Dendritic cell treated with granulocyte-macrophage colony-stimulating factor and Interleukin-4, amounts not matched to agents 40 ng/mL and 50 ng/mL, for 4 days (primary cell): ENCODE measurements around the gene C5AR1.
A peak's percentile ranks its signal among the peaks of the same experiment; 100 is the strongest.

ENCODE experiments used
- H3K27ac Mint-ChIP-seq: one replicate; pipeline ENCODE4 v1.8.0; 2022; ENCODE audit warnings: mild to moderate bottlenecking, mixed read lengths
- H3K27me3 Mint-ChIP-seq: one replicate; pipeline ENCODE4 v1.8.0; 2022; ENCODE audit warnings: mild to moderate bottlenecking, mixed read lengths
- H3K36me3 Mint-ChIP-seq: one replicate; pipeline ENCODE4 v1.8.0; 2022; ENCODE audit warnings: low read depth, mixed read lengths
- H3K4me1 Mint-ChIP-seq: one replicate; pipeline ENCODE4 v1.8.0; 2022; ENCODE audit warnings: low read depth, mixed read lengths
- H3K4me3 Mint-ChIP-seq: one replicate; pipeline ENCODE4 v1.8.0; 2022; ENCODE audit warnings: mild to moderate bottlenecking, moderate library complexity, mixed read lengths
- H3K9me3 Mint-ChIP-seq: one replicate; pipeline ENCODE4 v1.8.0; 2022; ENCODE audit warnings: mixed read lengths
- intact Hi-C: fragments of 100-400 bp; cut with micrococcal nuclease; formaldehyde crosslinking; loops from one replicate; pipeline ENCODE4 v1.15.0; 2022

Gene C5AR1

DNA sequence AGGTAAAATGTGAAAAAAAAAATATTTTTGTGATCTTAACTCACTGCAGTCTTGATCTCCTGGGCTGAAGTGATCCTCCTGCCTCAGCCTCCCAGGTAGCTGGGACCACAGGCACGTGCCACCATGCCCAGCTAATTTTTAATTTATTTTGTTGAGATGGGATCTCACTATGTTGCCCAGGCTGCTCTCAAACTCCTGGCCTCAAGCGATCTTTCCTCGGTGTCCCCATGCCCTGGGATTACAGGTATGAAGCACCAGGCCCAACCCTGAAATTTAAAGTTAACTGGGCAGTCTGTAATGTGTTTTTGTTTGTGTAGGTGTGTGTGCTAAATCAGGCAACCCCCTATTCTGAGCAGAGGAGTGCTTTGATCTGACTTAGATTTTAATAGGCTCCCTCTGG is 3.4 kb upstream of the C5AR1 start:
- Mint-ChIP-seq H3K36me3 (peaks cover 6% of the 10 kb centered on the region), H3K9me3 (no peaks in the 10 kb centered on the region), H3K4me3 (no peak overlapping the region), H3K4me1 (peaks cover 60% of the 10 kb centered on the region), H3K27me3 (peaks cover 13% of the 10 kb centered on the region), H3K27ac (peak overlapping the region; percentile 51)
- intact Hi-C loops: loop anchor here (5.0 kb wide), 1 partner anchor 41 kb away; the partner anchor contains the start of gene DHX34

DNA sequence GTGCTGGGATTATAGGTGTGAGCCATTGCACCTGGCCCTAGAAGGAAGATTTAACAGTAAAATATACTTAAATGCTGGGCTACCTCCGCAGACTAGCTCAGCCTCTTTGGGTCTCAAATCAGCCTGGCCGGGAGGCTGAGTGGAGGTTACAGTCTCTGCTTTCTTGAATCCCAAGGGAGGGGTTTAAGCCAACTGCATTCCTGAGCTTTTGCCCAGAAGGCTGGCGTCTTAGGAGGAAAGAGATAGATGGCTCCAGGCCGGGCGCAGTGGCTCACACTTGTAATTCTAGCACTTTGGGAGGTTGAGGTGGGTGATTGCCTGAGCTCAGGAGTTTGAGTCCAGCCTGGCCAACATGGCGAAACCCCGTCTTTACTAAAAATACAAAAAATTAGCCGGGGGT is 623 bp upstream of the C5AR1 start:
- peaks cover 6% of the 10 kb centered on the region for H3K27me3 Mint-ChIP-seq
- peaks cover 68% of the 10 kb centered on the region for H3K4me1 Mint-ChIP-seq
- peaks cover 21% of the 10 kb centered on the region for H3K36me3 Mint-ChIP-seq
- intact Hi-C loops: loop anchor here (5.0 kb wide), 1 partner anchor 38 kb away; the partner anchor contains the start of gene DHX34
- H3K27ac Mint-ChIP-seq: peak overlapping the region; percentile 87
- peak overlapping the region; percentile 89 for H3K4me3 Mint-ChIP-seq
- no peaks in the 10 kb centered on the region for H3K9me3 Mint-ChIP-seq

DNA sequence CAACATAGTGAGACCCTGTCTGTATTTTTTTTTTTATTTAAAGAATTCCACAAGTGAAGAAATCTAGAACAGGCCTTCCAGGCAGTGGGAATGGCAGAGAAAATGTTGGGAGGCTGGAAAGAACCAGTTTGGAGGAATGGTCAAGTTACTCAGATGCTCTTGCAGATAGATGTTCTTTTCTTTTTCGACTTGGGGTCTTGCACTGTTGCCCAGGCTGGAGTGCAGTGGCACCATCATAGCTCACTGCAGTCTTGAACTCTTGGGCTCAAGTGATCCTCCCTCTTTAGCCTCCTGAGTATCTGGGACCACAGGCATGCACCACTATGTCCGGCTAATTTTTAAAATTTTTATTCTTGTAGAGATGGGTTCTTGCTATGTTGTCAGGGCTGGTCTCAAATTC is 662 bp downstream of the C5AR1 start:
- H3K9me3 Mint-ChIP-seq: no peaks in the 10 kb centered on the region
- H3K27me3 Mint-ChIP-seq: no peaks in the 10 kb centered on the region
- intact Hi-C loops: no loop called here
- H3K36me3 Mint-ChIP-seq: peaks cover 27% of the 10 kb centered on the region
- H3K27ac Mint-ChIP-seq: peak overlapping the region; percentile 87
- H3K4me1 Mint-ChIP-seq: peaks cover 72% of the 10 kb centered on the region
- peak overlapping the region; percentile 89 for H3K4me3 Mint-ChIP-seq

DNA sequence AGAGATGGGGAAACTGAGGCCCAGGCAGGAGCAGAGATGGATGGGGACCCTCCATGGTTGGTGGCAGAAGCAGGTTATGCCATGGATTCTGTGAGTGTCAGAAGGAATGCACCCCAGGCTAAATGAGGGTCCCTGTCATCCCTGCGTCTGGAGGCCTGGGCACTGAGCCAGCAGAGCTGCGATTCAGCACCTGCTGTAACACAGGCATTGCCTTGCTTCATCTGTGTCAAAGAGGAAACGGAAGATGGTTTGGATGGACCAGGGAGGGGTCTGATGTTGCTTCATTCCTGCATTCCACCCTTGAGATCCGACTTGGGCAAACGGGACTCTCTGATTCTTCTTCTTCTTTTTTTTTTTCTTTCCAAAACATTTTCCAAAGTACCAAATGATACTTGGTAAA is 1.2 kb downstream of the C5AR1 start:
- Mint-ChIP-seq H3K4me3 (peak overlapping the region; percentile 89), H3K27me3 (no peaks in the 10 kb centered on the region), H3K27ac (peak overlapping the region; percentile 87), H3K4me1 (peaks cover 74% of the 10 kb centered on the region), H3K36me3 (peaks cover 32% of the 10 kb centered on the region), H3K9me3 (no peaks in the 10 kb centered on the region)
- intact Hi-C loops: no loop called here

DNA sequence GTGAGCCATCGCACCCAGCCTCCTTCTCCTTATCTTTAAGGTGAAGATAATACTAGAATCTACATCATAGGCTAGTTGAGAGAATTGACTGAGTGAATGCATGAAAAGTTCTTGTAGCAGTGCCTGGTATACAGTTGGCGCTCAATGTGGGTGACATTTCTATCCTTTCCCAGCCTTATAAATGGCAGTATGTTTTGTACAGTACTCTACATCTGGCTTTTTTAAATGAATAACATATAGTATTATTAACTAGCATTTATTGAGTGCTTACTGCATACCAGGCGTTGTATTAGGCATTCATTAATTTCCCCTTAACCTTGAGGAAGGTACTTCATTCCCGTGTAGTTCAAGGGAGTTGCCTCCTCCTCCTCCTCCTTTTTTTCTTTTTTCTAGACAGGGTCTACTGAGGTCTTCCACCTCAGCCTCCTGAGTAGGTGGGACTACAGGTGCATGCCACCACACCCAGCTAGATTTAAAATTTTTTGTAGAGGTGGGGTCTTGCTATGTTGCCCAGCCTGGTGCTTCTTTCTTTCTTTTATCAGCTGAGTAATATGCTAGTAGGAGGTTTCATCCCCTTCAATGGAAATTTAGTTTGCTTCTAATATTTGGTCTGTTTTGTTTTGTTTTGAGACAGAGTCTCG is 2.8 kb downstream of the C5AR1 start:
- peak overlapping the region; percentile 93 for H3K27ac Mint-ChIP-seq

DNA sequence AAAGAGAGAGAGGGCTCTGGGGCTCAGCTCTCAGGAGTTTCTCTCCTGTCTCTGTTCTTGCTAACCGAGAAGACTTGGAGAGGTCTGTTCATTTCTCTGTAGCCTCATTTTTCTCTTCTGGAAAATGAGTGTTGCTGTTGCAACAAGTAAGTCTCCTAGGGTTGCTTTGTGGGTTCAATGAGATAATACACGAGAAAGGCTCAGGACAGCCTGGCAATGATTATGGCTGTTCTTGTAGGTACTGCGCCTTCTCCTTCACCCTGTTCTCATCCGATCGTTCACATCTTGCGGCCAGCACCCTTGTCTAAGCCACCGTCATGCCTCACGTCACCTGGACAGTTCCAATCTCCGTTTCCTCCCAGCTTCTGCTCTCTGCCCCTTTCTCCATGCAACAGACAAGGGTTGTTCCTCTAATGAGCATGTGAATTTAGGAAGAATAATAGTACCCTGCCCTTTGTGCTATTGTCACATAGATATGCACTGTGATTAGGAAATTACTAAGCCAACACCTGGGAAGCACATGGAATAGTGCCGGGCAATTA is 4.2 kb downstream of the C5AR1 start:
- peak overlapping the region; percentile 93 for H3K27ac Mint-ChIP-seq
- H3K9me3 Mint-ChIP-seq: no peaks in the 10 kb centered on the region
- peaks cover 79% of the 10 kb centered on the region for H3K4me1 Mint-ChIP-seq

More for the DNA sequence above, 2.8 kb downstream of the C5AR1 start:
- Mint-ChIP-seq H3K4me1 (peaks cover 75% of the 10 kb centered on the region), H3K27me3 (no peaks in the 10 kb centered on the region), H3K4me3 (peak overlapping the region; percentile 32), H3K36me3 (peaks cover 46% of the 10 kb centered on the region), H3K9me3 (no peaks in the 10 kb centered on the region)
- intact Hi-C loops: no loop called here

DNA sequence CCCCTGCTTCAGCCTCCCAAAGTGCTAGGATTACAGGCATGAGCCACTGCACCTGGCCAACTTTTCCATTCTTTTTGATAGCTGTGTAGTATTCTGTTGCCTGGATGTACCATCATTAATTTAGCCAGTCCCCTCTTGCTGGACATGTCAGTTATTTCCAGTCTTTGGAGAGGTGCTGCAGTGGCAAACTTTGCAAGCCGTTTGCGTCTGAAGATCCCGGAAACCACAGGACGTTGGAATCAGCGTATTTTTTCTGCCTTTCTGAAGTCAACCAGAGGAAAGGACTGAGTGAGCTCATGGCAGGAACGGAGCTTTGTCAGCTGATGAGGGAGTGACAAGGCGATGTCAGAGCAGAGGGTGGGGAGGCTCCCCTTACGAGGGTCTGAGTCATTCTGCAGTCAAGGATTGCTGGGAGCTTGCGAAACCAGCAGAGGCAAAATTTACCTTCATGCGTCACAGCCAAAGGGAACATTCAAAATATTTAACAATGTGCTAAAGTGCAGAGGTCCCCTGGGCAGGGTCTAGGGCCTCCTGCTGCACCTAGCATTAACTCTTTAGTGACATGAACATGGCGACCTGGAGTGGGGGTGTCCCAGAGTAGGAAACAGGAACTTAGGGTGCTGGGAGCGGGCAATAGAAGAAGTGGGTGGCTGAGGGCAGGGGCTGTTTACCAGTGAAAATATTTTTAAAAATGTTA is 5.6 kb downstream of the C5AR1 start:
- Mint-ChIP-seq H3K27me3 (no peaks in the 10 kb centered on the region), H3K4me1 (peaks cover 74% of the 10 kb centered on the region), H3K36me3 (peaks cover 65% of the 10 kb centered on the region), H3K9me3 (no peaks in the 10 kb centered on the region), H3K4me3 (peak overlapping the region; percentile 72), H3K27ac (peak overlapping the region; percentile 93)
- intact Hi-C loops: loop anchor here (1.0 to 2.0 kb wide), 2 partner anchors 9 to 16 kb away; no protein-coding TSS in a partner anchor

More for the DNA sequence above, 4.2 kb downstream of the C5AR1 start:
- no peak overlapping the region for H3K4me3 Mint-ChIP-seq
- H3K27me3 Mint-ChIP-seq: no peaks in the 10 kb centered on the region
- peaks cover 56% of the 10 kb centered on the region for H3K36me3 Mint-ChIP-seq
- intact Hi-C loops: loop anchor here (2.0 kb wide), 1 partner anchor 17 kb away; no protein-coding TSS in a partner anchor

DNA sequence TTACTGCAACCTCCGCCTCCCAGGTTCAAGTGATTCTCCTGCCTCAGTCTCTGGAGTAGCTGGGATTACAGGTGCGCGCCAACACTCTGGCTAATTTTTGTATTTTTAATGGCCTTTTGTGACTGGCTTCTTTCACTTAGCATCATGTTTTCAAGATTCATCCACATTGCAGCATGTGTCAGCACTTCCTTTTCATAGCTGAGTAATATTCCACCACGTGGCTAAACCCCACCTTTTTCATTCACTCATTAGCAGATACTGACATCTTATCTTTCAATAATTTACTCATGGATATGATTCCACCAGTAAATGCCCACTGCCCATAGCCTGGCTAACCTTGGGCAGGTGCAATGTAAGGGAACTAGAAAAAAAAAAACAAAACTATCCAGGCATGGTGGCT is 6.9 kb downstream of the C5AR1 start:
- peak overlapping the region; percentile 93 for H3K27ac Mint-ChIP-seq
- H3K27me3 Mint-ChIP-seq: no peaks in the 10 kb centered on the region
- H3K4me1 Mint-ChIP-seq: peaks cover 71% of the 10 kb centered on the region
- peak overlapping the region; percentile 72 for H3K4me3 Mint-ChIP-seq
- no peaks in the 10 kb centered on the region for H3K9me3 Mint-ChIP-seq
- intact Hi-C loops: no loop called here
- peaks cover 77% of the 10 kb centered on the region for H3K36me3 Mint-ChIP-seq

DNA sequence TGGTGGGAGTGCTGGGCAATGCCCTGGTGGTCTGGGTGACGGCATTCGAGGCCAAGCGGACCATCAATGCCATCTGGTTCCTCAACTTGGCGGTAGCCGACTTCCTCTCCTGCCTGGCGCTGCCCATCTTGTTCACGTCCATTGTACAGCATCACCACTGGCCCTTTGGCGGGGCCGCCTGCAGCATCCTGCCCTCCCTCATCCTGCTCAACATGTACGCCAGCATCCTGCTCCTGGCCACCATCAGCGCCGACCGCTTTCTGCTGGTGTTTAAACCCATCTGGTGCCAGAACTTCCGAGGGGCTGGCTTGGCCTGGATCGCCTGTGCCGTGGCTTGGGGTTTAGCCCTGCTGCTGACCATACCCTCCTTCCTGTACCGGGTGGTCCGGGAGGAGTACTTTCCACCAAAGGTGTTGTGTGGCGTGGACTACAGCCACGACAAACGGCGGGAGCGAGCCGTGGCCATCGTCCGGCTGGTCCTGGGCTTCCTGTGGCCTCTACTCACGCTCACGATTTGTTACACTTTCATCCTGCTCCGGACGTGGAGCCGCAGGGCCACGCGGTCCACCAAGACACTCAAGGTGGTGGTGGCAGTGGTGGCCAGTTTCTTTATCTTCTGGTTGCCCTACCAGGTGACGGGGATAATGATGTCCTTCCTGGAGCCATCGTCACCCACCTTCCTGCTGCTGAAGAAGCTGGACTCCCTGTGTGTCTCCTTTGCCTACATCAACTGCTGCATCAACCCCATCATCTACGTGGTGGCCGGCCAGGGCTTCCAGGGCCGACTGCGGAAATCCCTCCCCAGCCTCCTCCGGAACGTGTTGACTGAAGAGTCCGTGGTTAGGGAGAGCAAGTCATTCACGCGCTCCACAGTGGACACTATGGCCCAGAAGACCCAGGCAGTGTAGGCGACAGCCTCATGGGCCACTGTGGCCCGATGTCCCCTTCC is 10.5 kb downstream of the C5AR1 start:
- Mint-ChIP-seq H3K4me1 (peaks cover 77% of the 10 kb centered on the region), H3K9me3 (no peaks in the 10 kb centered on the region), H3K27ac (peak overlapping the region; percentile 97), H3K27me3 (no peaks in the 10 kb centered on the region), H3K4me3 (no peak overlapping the region), H3K36me3 (peaks cover 58% of the 10 kb centered on the region)
- intact Hi-C loops: no loop called here

DNA sequence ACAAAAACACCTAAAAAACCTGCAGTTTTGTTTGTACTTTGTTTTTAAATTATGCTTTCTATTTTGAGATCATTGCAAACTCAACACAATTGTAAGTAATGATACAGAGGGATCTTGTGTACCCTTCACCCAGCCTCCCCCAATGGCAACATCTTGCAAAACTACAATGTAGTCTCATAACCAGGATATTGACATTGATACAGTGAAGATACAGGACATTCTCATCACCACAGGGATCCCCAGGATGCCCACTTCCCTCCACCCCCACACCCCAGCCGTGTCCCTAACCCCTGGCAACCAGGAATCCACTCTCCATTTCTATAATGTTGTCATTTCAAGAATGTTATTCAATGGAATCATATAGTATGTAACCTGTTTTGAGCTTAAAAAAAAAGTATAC is 12.0 kb downstream of the C5AR1 start:
- intact Hi-C loops: no loop called here
- H3K4me1 Mint-ChIP-seq: peaks cover 64% of the 10 kb centered on the region
- H3K27me3 Mint-ChIP-seq: no peaks in the 10 kb centered on the region
- H3K36me3 Mint-ChIP-seq: peaks cover 43% of the 10 kb centered on the region
- no peaks in the 10 kb centered on the region for H3K9me3 Mint-ChIP-seq
- peak overlapping the region; percentile 44 for H3K4me3 Mint-ChIP-seq
- H3K27ac Mint-ChIP-seq: peak overlapping the region; percentile 97

DNA sequence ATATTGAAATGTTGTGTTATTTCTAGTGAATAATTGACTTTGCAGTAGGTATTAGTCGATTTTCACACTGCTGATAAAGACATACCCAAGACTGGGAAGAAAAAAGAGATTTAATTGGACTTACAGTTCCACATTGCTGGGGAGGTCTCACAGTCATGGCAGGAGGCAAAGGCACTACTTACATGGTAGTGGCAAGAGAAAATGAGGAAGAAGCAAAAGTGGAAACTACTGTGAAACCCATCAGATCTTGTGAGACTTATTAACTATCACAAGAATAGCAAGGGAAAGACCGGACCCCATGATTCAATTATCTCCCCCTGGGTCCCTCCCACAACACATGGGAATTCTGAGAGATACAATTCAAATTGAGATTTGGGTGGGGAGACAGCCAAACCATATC is 12.4 kb downstream of the C5AR1 start:
- Mint-ChIP-seq H3K4me3 (peak overlapping the region; percentile 44), H3K27me3 (no peaks in the 10 kb centered on the region), H3K9me3 (no peaks in the 10 kb centered on the region), H3K27ac (peak overlapping the region; percentile 97), H3K36me3 (peaks cover 40% of the 10 kb centered on the region), H3K4me1 (peaks cover 64% of the 10 kb centered on the region)
- intact Hi-C loops: no loop called here

DNA sequence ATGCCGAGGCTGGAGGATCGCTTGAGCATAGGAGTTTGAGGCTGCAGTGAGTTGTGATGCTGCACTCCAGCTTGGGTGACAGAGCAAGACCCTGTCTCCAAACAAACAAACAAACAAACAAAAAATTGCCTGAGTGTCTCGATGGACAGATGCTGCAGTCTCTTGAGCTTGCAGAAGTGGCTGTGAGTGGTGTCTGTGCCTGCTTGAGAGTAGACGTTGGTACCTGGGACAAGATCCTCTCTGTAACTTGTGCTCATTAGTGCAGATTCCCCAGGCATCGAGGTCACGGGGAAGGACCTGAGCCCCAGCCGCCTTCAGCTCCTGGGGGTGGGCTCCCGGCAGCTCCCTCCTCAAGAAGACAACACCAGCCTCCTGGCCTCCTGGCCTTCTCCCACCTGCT is 13.7 kb downstream of the C5AR1 start:
- Mint-ChIP-seq H3K36me3 (peaks cover 28% of the 10 kb centered on the region), H3K9me3 (no peaks in the 10 kb centered on the region), H3K4me1 (peaks cover 58% of the 10 kb centered on the region), H3K27ac (peak overlapping the region; percentile 97), H3K4me3 (peak overlapping the region; percentile 76), H3K27me3 (no peaks in the 10 kb centered on the region)
- intact Hi-C loops: no loop called here

DNA sequence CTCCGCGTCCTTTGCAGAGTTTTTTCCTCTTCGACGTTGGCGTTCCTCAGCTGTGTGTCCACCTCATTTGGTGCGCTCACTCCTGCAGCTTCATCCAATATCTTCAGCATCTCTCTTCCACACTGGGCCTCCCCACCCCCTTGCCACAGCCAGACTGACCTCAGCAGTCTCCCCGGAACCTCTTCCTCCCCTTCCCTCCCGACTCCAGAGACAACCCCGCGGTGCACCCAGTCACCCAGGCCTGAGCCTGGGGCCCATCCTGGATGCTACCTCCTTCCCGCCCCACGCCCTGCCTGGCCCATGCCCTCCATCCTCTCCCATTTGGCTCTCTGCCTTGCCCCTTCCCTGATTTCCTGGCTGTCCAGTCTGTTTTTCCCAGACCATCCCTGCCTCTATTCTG is 14.2 kb downstream of the C5AR1 start:
- H3K4me1 Mint-ChIP-seq: peaks cover 62% of the 10 kb centered on the region
- H3K9me3 Mint-ChIP-seq: no peaks in the 10 kb centered on the region
- peaks cover 27% of the 10 kb centered on the region for H3K36me3 Mint-ChIP-seq
- H3K27ac Mint-ChIP-seq: peak overlapping the region; percentile 97
- intact Hi-C loops: loop anchor here (1.0 kb wide), 1 partner anchor 9 kb away; no protein-coding TSS in a partner anchor
- H3K4me3 Mint-ChIP-seq: peak overlapping the region; percentile 76
- H3K27me3 Mint-ChIP-seq: no peaks in the 10 kb centered on the region
